HepG2 (cell line): ENCODE results near the gene RGS11.

Experiments
- ZNF792 ChIP-seq: IDR thresholded peaks from 2 replicates; pipeline ENCODE4 v1.6.1; 2016
- ZSCAN21 ChIP-seq: sonication (generic); formaldehyde crosslinking; IDR thresholded peaks from 2 replicates; pipeline ENCODE4 v1.8.0; 2022; ENCODE audit warnings: mild to moderate bottlenecking, missing genetic modification reagents, moderate library complexity, borderline replicate concordance
- TF ChIP-seq, protein P1 (sequence below): sonication (generic); formaldehyde crosslinking; IDR thresholded peaks from 2 replicates; pipeline ENCODE4 v1.5.0; 2020; ENCODE audit warnings: mild to moderate bottlenecking, missing genetic modification reagents, moderate library complexity
- TF ChIP-seq, protein P2 (sequence below), 2 experiments: sonication (generic) in 1 of 2; formaldehyde crosslinking in 1 of 2; IDR thresholded peaks; 2 replicates each; pipeline versions ENCODE4 v1.4.0 to v1.6.1; 2018 to 2020; ENCODE audit warnings: missing genetic modification reagents in 2 of 2, borderline replicate concordance in 1 of 2, low read depth in 1 of 2, mild to moderate bottlenecking in 1 of 2, missing biosample characterization in 1 of 2
- TF ChIP-seq, protein P3 (sequence below): sonication (generic); formaldehyde crosslinking; conservative IDR thresholded peaks from 2 replicates; pipeline ENCODE4 v1.8.1; 2023; ENCODE audit warnings: missing genetic modification reagents

DNA sequence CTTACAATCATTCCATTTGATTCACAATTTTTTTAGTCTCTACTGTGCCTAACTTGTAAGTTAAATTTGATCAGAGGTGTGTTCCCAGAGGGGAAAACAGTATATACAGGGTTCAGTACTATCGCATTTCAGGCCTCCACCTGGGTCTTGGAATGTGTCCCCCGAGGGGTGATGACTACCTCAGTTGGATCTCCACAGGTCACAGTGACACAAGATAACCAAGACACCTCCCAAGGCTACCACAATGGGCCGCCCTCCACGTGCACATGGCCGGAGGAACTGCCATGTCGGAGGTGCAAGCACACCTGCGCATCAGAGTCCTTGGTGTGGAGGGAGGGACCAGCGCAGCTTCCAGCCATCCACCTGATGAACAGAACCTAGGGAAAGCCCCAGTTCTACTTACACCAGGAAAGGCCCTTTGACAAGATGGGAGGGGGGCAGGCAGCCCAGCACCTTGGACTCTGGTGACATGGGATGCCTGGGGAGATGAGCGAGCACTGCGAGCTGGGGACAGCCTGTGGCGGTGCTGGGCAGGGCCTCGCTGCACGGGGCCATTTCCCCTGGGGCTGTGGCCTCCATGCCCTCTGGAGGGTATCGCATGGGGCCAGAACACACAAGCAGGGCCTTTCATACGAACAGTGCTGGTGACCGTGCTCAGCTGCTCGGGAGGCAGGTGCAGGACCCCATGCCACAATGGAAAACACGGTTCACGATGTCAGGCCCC is 41.2 kb upstream of the RGS11 start:
- TF ChIP-seq, protein P1, sequence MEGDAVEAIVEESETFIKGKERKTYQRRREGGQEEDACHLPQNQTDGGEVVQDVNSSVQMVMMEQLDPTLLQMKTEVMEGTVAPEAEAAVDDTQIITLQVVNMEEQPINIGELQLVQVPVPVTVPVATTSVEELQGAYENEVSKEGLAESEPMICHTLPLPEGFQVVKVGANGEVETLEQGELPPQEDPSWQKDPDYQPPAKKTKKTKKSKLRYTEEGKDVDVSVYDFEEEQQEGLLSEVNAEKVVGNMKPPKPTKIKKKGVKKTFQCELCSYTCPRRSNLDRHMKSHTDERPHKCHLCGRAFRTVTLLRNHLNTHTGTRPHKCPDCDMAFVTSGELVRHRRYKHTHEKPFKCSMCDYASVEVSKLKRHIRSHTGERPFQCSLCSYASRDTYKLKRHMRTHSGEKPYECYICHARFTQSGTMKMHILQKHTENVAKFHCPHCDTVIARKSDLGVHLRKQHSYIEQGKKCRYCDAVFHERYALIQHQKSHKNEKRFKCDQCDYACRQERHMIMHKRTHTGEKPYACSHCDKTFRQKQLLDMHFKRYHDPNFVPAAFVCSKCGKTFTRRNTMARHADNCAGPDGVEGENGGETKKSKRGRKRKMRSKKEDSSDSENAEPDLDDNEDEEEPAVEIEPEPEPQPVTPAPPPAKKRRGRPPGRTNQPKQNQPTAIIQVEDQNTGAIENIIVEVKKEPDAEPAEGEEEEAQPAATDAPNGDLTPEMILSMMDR (CRISPR knock-in tag): no peak
- TF ChIP-seq, protein P2, sequence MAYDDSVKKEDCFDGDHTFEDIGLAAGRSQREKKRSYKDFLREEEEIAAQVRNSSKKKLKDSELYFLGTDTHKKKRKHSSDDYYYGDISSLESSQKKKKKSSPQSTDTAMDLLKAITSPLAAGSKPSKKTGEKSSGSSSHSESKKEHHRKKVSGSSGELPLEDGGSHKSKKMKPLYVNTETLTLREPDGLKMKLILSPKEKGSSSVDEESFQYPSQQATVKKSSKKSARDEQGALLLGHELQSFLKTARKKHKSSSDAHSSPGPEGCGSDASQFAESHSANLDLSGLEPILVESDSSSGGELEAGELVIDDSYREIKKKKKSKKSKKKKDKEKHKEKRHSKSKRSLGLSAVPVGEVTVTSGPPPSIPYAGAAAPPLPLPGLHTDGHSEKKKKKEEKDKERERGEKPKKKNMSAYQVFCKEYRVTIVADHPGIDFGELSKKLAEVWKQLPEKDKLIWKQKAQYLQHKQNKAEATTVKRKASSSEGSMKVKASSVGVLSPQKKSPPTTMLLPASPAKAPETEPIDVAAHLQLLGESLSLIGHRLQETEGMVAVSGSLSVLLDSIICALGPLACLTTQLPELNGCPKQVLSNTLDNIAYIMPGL (CRISPR knock-in tag; IDR thresholded peaks at IDR 0.05; ENCODE audit: borderline replicate concordance in 1 of 2, low read depth in 1 of 2): no peak
- no peak for TF ChIP-seq ZSCAN21 (CRISPR knock-in tag)
- TF ChIP-seq, protein P3, sequence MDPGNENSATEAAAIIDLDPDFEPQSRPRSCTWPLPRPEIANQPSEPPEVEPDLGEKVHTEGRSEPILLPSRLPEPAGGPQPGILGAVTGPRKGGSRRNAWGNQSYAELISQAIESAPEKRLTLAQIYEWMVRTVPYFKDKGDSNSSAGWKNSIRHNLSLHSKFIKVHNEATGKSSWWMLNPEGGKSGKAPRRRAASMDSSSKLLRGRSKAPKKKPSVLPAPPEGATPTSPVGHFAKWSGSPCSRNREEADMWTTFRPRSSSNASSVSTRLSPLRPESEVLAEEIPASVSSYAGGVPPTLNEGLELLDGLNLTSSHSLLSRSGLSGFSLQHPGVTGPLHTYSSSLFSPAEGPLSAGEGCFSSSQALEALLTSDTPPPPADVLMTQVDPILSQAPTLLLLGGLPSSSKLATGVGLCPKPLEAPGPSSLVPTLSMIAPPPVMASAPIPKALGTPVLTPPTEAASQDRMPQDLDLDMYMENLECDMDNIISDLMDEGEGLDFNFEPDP (CRISPR knock-in tag): no peak
- TF ChIP-seq ZNF792 (CRISPR knock-in tag): no peak
